HG03108 (cell line): ENCODE measurements around the gene POLR2A.

Source experiments
- ATAC-seq: cut with Tn5 transposase; IDR thresholded peaks from one replicate; pipeline ENCODE4 v1.9.1; 2021; ENCODE audit warnings: moderate library complexity; ENCODE audit not compliant: unreplicated experiment

Gene POLR2A

GRCh38 chr17:7484067-7484918 is at the start of gene POLR2A:
POLR2A (plus strand) TSS chr17:7484366.
- peak; percentile 50 for ATAC-seq

DNA sequence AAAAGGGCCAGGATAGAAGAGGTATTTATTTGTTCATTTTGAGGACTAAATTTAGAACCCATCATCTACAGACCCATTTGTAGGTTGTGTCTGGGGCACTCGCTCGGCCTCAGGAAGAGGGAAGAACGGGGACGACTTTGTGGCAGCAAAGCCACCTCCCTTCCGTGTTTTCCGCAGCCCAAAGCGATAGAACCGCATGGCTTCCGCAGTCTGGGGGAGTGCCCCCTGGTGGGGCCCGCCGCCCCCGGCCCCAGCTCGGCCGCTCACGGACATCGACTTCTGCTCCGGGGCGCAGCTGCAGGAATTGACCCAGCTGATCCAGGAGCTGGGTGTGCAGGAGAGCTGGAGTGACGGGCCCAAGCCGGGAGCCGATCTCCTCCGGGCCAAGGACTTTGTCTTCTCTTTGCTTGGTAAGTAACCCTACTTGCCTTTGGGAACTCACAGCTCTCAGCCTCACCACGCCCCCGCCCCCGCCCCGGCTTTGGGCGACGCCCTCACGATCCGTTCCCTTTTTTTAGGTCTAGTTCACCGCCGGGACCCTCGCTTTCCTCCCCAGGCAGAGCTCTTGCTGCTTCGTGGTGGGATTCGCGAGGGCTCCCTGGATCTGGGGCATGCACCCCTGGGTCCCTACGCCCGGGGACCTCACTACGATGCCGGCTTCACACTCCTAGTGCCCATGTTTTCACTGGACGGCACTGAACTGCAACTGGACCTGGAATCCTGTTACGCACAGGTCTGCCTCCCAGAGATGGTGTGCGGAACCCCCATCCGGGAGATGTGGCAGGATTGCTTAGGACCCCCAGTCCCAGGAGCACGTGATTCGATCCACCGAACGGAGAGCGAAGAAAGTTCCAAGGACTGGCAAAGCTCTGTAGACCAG is 48.2 kb upstream of the POLR2A start:
- peak; percentile 13 for ATAC-seq

DNA sequence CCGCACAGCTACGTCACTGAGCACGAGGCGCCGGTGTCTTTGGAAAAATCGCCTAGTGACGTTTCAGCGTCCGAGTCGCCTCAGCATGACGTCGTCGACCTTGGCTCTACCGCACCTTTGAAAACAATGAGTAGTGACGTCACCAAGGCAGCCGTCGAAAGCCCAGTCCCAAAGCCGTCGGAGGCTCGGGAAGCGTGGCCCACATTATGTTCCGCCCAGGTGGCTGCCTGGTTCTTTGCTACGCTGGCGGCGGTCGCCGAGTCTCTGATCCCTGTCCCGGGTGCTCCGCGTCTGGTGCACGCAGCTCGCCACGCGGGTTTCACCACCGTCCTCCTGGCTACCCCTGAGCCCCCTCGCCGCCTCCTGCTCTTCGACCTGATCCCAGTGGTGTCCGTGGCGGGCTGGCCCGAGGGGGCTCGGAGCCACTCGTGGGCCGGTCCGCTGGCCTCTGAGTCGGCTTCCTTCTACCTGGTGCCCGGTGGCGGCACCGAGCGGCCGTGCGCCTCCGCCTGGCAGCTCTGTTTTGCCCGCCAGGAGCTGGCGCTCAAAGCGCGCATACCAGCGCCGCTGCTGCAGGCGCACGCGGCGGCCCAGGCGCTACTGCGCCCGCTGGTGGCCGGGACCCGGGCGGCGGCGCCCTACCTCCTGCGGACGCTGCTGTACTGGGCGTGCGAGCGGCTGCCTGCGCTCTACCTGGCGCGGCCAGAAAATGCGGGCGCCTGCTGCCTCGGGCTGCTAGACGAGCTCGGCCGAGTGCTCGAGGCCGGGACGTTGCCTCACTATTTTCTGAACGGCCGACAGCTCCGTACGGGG is 47.4 kb upstream of the POLR2A start:
- ATAC-seq, result peak; percentile 39

DNA sequence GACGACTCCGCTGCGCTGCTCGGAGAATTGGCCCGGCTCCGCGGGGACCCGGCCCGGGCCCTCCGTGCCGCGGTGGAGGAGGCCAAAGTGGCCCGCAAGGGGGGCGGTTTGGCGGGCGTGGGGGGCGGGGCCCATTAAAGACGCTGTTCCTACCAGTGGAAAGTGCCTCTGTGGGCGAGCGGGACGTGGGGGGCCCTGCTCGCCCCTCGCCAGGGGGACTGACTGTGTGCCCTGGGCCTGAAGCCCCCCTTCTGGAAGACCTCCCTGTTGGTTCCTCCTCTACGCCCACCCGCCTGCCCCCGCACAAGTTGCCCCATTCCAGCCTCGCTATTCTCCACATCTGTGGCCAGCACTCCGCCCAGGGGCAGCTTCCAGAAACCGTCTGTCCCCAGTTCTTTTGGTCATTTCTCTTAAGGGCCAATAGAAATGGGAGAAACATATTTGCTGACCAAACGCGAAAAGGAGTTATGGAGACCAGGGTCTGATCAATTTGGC is 46.8 kb upstream of the POLR2A start:
- ATAC-seq, result no peak

DNA sequence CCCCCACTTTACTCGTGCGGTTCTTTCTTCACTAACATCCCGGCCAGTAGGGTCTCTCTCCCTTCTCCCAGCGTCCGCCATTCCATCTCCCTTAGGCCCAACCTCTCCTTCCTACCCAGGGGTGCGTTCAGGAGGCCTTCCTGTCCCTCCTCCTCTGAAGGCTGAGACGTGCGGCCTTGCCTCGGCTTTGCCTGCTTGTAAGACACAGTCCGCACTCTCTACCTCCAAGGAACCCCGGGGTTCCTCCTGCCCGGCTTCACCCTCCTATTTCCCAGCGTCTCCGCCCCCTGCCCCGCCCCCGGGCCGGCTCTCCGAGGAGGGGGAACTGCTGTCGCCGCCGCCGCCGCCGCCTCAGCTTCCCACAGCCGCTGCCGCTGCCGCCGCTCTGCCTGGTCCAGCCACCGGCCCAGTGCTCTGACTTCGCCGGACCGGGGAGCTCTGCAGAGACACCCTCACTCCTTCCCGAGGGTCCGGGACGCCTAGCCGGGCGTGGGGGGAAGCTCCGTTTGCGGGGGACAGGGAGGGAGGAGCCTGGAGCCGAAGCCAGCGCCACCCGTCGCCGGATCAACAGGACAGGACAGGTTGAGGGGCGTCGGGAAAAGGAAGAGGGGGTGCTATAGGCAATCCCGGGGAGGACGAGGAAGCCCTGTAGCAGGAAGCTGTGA is 46.1 kb upstream of the POLR2A start:
- ATAC-seq, result no peak

DNA sequence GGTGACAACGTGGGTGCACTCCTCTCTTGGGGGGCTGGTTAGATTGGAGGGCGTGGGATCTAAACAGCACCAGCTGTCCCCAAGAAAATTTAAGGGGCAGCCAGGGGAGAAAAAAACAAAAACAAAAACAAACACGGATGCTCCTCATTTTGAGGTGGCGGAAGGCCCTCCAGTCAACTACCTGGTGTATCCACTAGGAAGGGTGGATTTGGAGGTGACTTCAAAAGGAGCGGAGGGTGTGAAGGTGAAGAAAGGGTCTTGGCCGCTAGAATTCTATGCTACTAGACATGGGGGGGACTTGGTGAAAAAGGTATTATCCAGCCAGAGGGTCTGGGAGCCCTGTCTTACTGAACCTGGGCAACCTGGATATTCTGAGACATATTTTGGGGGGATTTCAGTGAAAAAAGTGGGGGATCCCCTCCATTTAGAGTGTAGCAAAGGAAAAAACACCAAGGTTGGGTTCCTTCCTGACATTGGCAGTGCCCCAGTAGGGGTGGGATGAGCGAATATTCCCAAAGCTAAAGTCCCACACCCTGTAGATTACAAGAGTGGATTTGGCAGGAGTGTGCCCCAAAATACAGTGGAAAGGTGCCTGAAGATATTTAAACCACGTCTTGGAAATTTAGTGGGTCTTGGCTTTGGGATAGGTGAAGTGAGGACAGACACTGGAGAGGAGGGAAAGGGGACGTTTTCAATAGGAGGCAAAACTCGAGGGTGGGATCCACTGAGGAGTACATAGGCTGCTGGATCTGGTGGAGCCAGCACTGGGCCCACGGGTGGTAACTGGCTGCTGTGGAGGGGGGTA is 45.3 kb upstream of the POLR2A start:
- ATAC-seq, result no peak

- no peak for ATAC-seq
Measured at GRCh38 chr17:7439462-7440112, 44.6 kb upstream of the POLR2A start, which contains the start of gene FGF11. FGF11 (plus strand) TSS chr17:7439512; CDS start chr17:7439621, 109 bp downstream.

DNA sequence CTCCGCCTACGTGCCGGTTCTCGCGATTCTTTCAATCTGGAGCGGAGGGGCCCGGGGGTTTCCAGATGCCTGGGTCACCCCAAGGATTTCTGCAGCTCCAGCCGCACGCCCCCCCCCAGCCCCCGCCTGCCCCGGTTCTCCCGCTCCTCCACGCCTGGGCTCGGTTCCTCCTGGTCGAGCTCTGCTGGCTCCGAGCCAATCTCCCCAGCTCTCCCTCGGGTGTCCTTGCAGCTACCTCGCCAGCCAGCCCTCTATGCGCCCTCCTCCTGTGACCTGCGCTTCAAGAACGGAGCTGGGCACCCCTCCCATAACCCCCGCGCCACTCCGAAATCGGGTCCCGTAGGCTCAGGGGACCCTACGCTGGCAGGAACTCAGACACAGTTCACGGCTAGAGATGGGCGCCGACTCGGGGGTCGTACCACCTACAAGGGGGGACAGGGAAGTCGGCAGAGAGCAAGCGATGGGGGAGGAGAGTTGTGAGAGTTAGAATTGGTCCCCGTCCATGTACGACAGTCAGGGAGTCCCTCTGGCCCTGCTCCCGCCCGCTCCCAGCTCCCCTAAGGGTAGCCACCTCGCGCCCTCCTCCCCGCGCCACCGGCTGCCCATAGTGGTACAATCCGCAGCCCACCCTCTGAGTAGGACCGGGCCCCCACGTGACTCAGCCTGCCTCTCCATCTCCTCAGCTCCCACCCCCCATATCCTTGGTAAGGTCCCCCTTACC is 43.9 kb upstream of the POLR2A start:
- no peak for ATAC-seq

GRCh38 chr17:7440834-7441195 is 43.4 kb upstream of the POLR2A start:
- no peak for ATAC-seq

DNA sequence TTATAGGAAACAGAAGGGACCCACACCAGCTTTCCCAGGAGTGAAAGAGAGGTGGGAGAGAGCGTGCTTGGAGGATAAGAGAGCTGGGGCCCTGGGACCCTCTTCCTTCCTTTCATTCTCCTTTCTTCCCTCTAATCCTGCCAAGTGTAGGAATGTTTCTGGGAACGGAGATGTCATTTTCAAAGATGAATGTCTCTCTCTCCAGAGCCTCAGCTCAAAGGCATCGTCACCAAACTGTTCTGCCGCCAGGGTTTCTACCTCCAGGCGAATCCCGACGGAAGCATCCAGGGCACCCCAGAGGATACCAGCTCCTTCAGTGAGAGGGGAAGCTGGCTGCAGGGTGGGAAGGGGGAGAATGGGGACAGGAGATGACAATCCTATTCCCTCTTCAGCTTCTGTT is 42.9 kb upstream of the POLR2A start:
- ATAC-seq, result no peak

GRCh38 chr17:7442142-7442541 is 42.0 kb upstream of the POLR2A start:
- no peak for ATAC-seq

- no peak for ATAC-seq
Measured at GRCh38 chr17:7443499-7444485, 40.4 kb upstream of the POLR2A start.

DNA sequence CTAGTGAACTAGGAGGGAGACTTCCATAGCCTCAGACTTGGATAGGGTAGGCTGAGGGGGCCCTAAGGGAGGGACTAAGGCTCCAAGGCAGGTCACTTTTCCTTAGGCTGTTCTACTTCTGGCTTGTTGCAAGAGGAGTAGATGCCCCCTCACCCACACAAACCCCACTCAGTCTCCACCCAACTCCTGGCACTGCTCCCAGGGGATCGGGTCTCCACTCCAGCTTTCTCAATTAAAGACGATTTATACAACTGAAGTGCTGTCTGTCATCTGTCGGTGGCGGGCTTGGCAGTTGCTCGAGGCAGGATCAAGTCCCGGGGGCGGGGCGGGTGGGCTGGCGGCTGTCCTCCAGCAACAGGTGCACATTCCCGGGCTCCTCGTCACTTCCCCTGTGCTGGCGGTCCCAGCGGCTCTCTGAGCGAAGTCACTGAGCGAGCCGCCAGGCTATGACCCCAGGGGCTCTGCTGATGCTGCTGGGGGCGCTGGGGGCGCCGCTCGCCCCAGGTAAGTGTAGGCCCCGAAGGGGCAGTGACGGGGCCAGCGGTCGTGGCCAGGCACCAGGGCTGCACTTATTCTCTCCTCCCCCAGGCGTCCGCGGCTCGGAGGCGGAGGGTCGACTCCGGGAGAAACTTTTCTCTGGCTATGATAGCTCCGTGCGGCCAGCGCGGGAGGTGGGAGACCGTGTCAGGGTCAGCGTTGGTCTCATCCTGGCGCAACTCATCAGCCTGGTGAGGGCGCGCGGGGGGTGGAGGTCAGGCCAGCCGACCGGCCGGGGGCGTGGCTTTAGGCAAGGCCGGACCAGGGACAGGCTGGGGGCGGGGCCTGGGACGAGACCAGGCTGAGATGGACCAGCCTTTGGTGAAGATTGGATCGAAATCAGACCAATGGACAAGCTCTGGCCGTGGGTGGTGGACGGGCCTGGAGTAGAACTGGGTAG is 39.2 kb upstream of the POLR2A start, which contains the start of gene CHRNB1:
CHRNB1 (plus strand) TSS at position 380 of the 937 bp plus-strand sequence; CDS start at position 447, 67 bp downstream.
- peak; percentile 48 for ATAC-seq

DNA sequence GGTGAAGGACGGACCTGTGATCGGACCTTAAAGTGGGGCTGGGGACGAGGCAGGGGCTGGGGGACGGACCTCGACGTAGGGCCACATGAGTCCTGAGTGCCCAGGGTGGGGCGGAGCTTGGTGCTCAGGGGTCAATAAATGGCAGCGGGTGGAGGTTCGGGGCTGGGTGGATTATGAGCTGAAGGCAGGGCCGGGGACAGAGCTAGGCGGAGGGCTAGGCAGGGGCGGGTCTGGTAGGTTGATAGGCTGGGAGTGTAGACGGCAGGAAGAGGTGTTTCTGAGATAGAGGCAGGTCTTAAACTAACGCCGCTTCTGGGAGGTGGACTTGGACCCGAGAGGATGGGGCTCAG is 38.6 kb upstream of the POLR2A start:
- ATAC-seq, result peak; percentile 23

- ATAC-seq, result no peak
Measured at GRCh38 chr17:7448461-7448860, 35.7 kb upstream of the POLR2A start.

GRCh38 chr17:7459961-7460545 is 24.1 kb upstream of the POLR2A start:
- no peak for ATAC-seq
